Astrocyte (in vitro differentiated cells and primary cell): ENCODE measurements around the gene INPP5B. TPM values are rescaled to one million over a fixed set of nuclear protein-coding genes. Genes with fewer than 3 reads are reported as not detected.

ENCODE experiments used
- DNase-seq: peaks from one replicate; pipeline ENCODE4 v3.0.0-alpha.2; 2010; ENCODE audit warnings: low read depth
- FAIRE-seq: peaks from 2 replicates; lab custom pipeline; 2011; peaks lifted over from hg19 to GRCh38; lab: Jason Lieb, UNC
- H2AFZ ChIP-seq: 2 replicates; pipeline ENCODE4 v1.6.0; 2012; ENCODE audit warnings: low read depth, low read length, inconsistent platforms
- H3K27ac ChIP-seq: 2 replicates; pipeline ENCODE4 v1.5.1; 2011; ENCODE audit warnings: low read depth, low read length, inconsistent platforms
- H3K27me3 ChIP-seq: 2 replicates; pipeline ENCODE4 v1.6.0; 2011; ENCODE audit warnings: low read length, inconsistent platforms; ENCODE audit not compliant: insufficient read depth
- H3K36me3 ChIP-seq: 2 replicates; pipeline ENCODE4 v1.5.1; 2011; ENCODE audit warnings: low read length, inconsistent platforms; ENCODE audit not compliant: insufficient read depth
- H3K4me1 ChIP-seq: 2 replicates; pipeline ENCODE4 v1.5.1; 2011; ENCODE audit warnings: low read length, inconsistent platforms; ENCODE audit not compliant: insufficient read depth
- H3K4me2 ChIP-seq: 2 replicates; pipeline ENCODE4 v1.6.0; 2012; ENCODE audit warnings: low read length, inconsistent platforms
- H3K4me3 ChIP-seq: 2 replicates; pipeline ENCODE4 v1.5.1; 2011; ENCODE audit warnings: low read depth, mild to moderate bottlenecking, low read length, inconsistent platforms; ENCODE audit not compliant: insufficient read depth
- H3K79me2 ChIP-seq: 2 replicates; pipeline ENCODE4 v1.6.0; 2012; ENCODE audit warnings: mild to moderate bottlenecking, low read length, inconsistent platforms; ENCODE audit not compliant: insufficient read depth
- H3K9ac ChIP-seq: 2 replicates; pipeline ENCODE4 v1.6.0; 2012; ENCODE audit warnings: mild to moderate bottlenecking, low read length, inconsistent platforms
- H3K9me3 ChIP-seq: 2 replicates; pipeline ENCODE4 v1.5.1; 2012; ENCODE audit warnings: low read depth, mild to moderate bottlenecking, low read length, inconsistent platforms; ENCODE audit not compliant: insufficient read depth
- H4K20me1 ChIP-seq: 2 replicates; pipeline ENCODE4 v1.6.0; 2012; ENCODE audit warnings: low read length, inconsistent platforms; ENCODE audit not compliant: insufficient read depth
- H3K27ac Mint-ChIP-seq: one replicate; pipeline ENCODE4 v1.8.0; 2021; ENCODE audit warnings: mild to moderate bottlenecking, mixed read lengths; ENCODE audit not compliant: unreplicated experiment
- H3K27me3 Mint-ChIP-seq: one replicate; pipeline ENCODE4 v1.8.0; 2021; ENCODE audit warnings: low read depth, mixed read lengths; ENCODE audit not compliant: unreplicated experiment
- H3K36me3 Mint-ChIP-seq: one replicate; pipeline ENCODE4 v1.8.0; 2021; ENCODE audit warnings: low read depth, mixed read lengths; ENCODE audit not compliant: unreplicated experiment
- H3K4me1 Mint-ChIP-seq: one replicate; pipeline ENCODE4 v1.8.0; 2021; ENCODE audit warnings: low read depth, mixed read lengths; ENCODE audit not compliant: unreplicated experiment
- H3K4me3 Mint-ChIP-seq: one replicate; pipeline ENCODE4 v1.8.0; 2021; ENCODE audit warnings: mild to moderate bottlenecking, moderate library complexity, mixed read lengths; ENCODE audit not compliant: unreplicated experiment
- H3K9me3 Mint-ChIP-seq: one replicate; pipeline ENCODE4 v1.8.0; 2021; ENCODE audit warnings: mild to moderate bottlenecking, mixed read lengths; ENCODE audit not compliant: unreplicated experiment
- EZH2 ChIP-seq: IDR thresholded peaks from 2 replicates; pipeline ENCODE4 v1.6.1; 2012; ENCODE audit warnings: mild to moderate bottlenecking, low read length, inconsistent platforms; ENCODE audit not compliant: insufficient read depth
- total RNA-seq: library from RNA; stranded (reverse); gene quantifications from 2 replicates; pipeline ENCODE4 v1.2.1, GENCODE V29; 2021
- TF ChIP-seq, protein P1 (sequence below): IDR thresholded peaks from 2 replicates; pipeline ENCODE4 v1.5.1; 2011; ENCODE audit warnings: low read depth, mild to moderate bottlenecking, inconsistent platforms, low read length, moderate library complexity; ENCODE audit not compliant: insufficient read depth

The INPP5B gene
- total RNA-seq, 1 donor from 2014 or later, result 19.4 TPM

DNA sequence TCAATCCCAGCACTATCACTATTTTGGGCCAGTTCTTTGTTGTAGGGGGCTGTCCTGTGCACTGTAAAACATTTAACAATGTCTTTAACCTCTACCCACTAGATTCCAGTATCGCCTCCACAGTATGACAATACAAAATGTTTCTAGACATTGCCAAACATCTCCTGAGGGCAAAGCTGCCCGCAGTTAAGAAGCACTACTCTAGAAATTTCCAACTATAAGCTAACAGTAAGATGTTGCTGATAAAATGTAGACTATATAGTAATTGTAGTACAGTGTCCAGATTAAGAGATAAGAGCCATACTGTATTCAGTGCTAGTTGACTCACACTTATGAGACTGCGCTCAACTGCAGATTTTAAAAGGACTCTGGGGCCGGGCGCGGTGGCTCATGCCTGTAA, 92.4 kb downstream of the INPP5B start:
- no peak overlapping the region for H3K4me3 ChIP-seq
- no peak overlapping the region for H3K4me2 ChIP-seq
- no peak for DNase-seq
- no peak overlapping the region for H3K9ac ChIP-seq
- peaks cover 2% of the 10 kb centered on the region for H3K9me3 Mint-ChIP-seq
- FAIRE-seq, result no peak
- no peak overlapping the region for H3K27ac ChIP-seq
- peaks cover 90% of the 10 kb centered on the region for H3K79me2 ChIP-seq
- H3K4me1 Mint-ChIP-seq, result peaks cover 4% of the 10 kb centered on the region
- H3K36me3 Mint-ChIP-seq, result peaks cover 15% of the 10 kb centered on the region
- peaks cover 16% of the 10 kb centered on the region for H3K36me3 ChIP-seq
- no peaks in the 10 kb centered on the region for H3K27me3 ChIP-seq
- peaks cover 63% of the 10 kb centered on the region for H4K20me1 ChIP-seq
- TF ChIP-seq, protein P1, sequence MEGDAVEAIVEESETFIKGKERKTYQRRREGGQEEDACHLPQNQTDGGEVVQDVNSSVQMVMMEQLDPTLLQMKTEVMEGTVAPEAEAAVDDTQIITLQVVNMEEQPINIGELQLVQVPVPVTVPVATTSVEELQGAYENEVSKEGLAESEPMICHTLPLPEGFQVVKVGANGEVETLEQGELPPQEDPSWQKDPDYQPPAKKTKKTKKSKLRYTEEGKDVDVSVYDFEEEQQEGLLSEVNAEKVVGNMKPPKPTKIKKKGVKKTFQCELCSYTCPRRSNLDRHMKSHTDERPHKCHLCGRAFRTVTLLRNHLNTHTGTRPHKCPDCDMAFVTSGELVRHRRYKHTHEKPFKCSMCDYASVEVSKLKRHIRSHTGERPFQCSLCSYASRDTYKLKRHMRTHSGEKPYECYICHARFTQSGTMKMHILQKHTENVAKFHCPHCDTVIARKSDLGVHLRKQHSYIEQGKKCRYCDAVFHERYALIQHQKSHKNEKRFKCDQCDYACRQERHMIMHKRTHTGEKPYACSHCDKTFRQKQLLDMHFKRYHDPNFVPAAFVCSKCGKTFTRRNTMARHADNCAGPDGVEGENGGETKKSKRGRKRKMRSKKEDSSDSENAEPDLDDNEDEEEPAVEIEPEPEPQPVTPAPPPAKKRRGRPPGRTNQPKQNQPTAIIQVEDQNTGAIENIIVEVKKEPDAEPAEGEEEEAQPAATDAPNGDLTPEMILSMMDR, result no peak
- TF ChIP-seq EZH2, result no peak
- no peak overlapping the region for H3K4me3 Mint-ChIP-seq
- H3K9me3 ChIP-seq, result no peaks in the 10 kb centered on the region
- H3K27me3 Mint-ChIP-seq, result no peaks in the 10 kb centered on the region
- H2AFZ ChIP-seq, result no peak overlapping the region
- no peak overlapping the region for H3K27ac Mint-ChIP-seq
- no peaks in the 10 kb centered on the region for H3K4me1 ChIP-seq

DNA sequence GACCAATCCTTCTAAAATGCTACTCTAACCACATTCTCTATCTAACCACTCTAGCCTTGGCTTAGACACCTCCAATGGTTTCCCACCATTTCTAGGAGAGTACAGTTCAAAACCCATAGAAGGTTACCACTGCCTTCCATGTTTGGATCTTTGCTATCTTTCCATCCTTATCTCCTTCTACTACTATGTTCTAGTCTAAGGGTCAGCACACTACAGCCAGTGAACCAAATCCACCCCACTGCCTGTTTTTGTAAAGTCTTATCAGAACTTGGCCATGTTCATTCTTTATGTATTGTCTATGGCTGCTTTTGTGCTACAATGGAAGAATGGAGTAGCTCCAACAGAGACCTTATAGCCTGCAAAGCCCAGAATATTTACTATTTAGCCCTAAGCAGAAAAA, 93.7 kb downstream of the INPP5B start:
- H3K4me1 ChIP-seq, result no peaks in the 10 kb centered on the region
- no peak for DNase-seq
- no peaks in the 10 kb centered on the region for H3K9me3 ChIP-seq
- no peak for FAIRE-seq
- no peak overlapping the region for H3K4me3 Mint-ChIP-seq
- peaks cover 15% of the 10 kb centered on the region for H3K36me3 Mint-ChIP-seq
- peaks cover 2% of the 10 kb centered on the region for H3K9me3 Mint-ChIP-seq
- peaks cover 18% of the 10 kb centered on the region for H3K36me3 ChIP-seq
- H3K27ac ChIP-seq, result no peak overlapping the region
- no peaks in the 10 kb centered on the region for H3K27me3 Mint-ChIP-seq
- H3K4me1 Mint-ChIP-seq, result peaks cover 3% of the 10 kb centered on the region
- TF ChIP-seq EZH2, result no peak
- TF ChIP-seq, protein P1, result no peak
- no peak overlapping the region for H3K4me3 ChIP-seq
- H3K4me2 ChIP-seq, result no peak overlapping the region
- no peak overlapping the region for H3K27ac Mint-ChIP-seq
- H4K20me1 ChIP-seq, result peaks cover 64% of the 10 kb centered on the region
- peaks cover 90% of the 10 kb centered on the region for H3K79me2 ChIP-seq
- no peak overlapping the region for H2AFZ ChIP-seq
- H3K27me3 ChIP-seq, result no peaks in the 10 kb centered on the region
- H3K9ac ChIP-seq, result no peak overlapping the region

DNA sequence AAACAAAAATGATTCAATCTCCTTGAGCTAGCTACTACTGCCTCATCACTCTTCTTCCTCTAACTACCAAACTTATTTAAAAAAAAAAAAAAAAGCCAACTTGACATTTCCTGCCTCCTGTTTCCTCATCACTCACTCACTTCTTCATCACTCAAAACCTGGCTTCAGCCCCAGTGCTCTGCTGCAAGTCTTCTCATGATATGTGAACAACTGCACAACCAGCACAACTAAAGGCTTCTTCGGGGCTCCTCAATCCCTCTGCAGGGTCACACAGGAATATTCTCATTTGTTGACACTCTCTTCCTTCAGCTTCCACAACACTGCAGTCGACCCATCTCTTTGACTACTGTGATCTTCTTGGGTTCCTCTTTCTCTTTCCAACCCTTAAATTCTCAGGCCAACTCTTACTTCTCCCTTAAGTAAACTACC, 95.1 kb downstream of the INPP5B start:
- Histone ChIP-seq H3K36me3 (peaks cover 10% of the 10 kb centered on the region), H3K9me3 (no peaks in the 10 kb centered on the region), H3K27ac (no peak overlapping the region), H3K9ac (no peak overlapping the region), H3K4me2 (no peak overlapping the region), H4K20me1 (peaks cover 68% of the 10 kb centered on the region), H3K4me3 (no peak overlapping the region), H3K79me2 (peaks cover 89% of the 10 kb centered on the region), H2AFZ (no peak overlapping the region), H3K27me3 (no peaks in the 10 kb centered on the region), H3K4me1 (no peaks in the 10 kb centered on the region)
- FAIRE-seq (no peak), DNase-seq (no peak)
- no peak for TF ChIP-seq EZH2
- TF ChIP-seq, protein P1, result no peak
- H3K27ac Mint-ChIP-seq, result no peak overlapping the region
- no peaks in the 10 kb centered on the region for H3K27me3 Mint-ChIP-seq
- peaks cover 2% of the 10 kb centered on the region for H3K4me1 Mint-ChIP-seq
- H3K36me3 Mint-ChIP-seq, result peaks cover 15% of the 10 kb centered on the region
- H3K4me3 Mint-ChIP-seq, result no peak overlapping the region
- peaks cover 2% of the 10 kb centered on the region for H3K9me3 Mint-ChIP-seq
